DND-41 (cell line): ENCODE results near the gene GRM4.

Source experiments
- EZH2 ChIP-seq: IDR thresholded peaks from 3 replicates; pipeline ENCODE4 v1.6.1; 2012; ENCODE audit warnings: borderline replicate concordance, low read depth, mild to moderate bottlenecking, moderate library complexity, low read length, inconsistent platforms; ENCODE audit not compliant: severe bottlenecking
- TF ChIP-seq, protein P1 (sequence below): IDR thresholded peaks from 2 replicates; pipeline ENCODE4 v1.5.1; 2012; ENCODE audit warnings: borderline replicate concordance, low read length, moderate library complexity, mild to moderate bottlenecking; ENCODE audit not compliant: poor library complexity, severe bottlenecking; ENCODE audit errors: extremely low read depth

DNA sequence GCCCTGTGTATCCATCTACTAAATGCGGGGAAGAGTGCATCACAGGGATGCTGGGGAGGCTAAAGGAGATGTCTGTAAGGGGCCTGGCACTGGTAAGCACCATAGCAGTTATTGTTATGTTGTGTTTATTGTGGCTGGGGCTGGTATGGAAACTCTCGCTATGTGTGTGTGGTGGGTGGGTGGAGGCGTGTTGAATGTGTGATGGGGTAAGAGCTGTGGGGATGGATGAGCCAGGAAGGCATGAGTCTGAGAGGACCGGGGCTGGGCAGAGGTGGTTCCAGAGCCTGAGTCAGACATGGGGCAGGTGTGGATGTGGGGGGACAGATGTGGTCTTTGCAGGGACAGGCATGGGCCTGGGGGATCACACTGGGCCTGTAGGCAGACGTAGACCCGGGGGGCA is 88.1 kb downstream of the GRM4 start:
- TF ChIP-seq EZH2: no peak
- TF ChIP-seq, protein P1, sequence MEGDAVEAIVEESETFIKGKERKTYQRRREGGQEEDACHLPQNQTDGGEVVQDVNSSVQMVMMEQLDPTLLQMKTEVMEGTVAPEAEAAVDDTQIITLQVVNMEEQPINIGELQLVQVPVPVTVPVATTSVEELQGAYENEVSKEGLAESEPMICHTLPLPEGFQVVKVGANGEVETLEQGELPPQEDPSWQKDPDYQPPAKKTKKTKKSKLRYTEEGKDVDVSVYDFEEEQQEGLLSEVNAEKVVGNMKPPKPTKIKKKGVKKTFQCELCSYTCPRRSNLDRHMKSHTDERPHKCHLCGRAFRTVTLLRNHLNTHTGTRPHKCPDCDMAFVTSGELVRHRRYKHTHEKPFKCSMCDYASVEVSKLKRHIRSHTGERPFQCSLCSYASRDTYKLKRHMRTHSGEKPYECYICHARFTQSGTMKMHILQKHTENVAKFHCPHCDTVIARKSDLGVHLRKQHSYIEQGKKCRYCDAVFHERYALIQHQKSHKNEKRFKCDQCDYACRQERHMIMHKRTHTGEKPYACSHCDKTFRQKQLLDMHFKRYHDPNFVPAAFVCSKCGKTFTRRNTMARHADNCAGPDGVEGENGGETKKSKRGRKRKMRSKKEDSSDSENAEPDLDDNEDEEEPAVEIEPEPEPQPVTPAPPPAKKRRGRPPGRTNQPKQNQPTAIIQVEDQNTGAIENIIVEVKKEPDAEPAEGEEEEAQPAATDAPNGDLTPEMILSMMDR: no peak
